ENCODE data around the gene MMP11.

MMP11 gene

DNA sequence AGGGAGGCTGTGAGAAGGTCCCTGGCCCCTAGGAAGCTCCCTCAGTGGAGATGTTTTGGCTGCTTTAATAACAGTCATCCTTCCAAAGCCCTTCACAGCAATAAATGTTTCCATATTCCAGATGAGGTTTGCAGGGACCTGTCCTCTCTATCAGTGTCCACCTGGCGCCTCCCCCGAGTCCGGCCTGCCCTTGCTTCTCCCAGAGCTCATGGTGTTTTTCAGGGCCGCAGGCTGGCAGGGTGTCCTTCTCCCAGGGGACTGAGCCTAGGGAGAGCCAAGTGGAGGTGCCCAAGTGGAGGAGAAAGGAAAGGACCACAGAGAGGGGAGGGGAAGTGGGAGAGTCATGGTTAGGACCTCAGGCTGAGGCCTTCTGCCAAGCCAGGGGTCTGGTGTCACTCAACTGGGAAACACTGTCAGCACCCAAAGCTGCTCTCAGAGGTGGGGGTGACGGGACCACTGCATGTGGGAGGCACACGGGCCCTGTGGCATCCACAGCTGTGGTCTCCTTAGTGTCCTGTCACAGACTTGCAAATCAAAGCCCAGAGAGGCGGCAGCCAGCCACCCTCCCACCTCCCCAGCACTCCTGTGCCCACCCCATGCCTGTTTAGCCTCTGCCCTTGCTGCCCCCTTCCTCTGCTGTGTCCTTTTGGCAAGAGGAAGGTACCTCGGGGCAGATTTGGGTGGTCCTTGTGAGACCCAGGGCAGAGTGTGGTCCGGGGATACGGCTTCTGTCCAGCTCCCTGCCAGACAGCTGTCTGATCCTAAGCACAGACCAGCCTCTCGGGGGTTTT lies 59.8 kb downstream of the MMP11 start:
- DNase-seq = no peak

DNA sequence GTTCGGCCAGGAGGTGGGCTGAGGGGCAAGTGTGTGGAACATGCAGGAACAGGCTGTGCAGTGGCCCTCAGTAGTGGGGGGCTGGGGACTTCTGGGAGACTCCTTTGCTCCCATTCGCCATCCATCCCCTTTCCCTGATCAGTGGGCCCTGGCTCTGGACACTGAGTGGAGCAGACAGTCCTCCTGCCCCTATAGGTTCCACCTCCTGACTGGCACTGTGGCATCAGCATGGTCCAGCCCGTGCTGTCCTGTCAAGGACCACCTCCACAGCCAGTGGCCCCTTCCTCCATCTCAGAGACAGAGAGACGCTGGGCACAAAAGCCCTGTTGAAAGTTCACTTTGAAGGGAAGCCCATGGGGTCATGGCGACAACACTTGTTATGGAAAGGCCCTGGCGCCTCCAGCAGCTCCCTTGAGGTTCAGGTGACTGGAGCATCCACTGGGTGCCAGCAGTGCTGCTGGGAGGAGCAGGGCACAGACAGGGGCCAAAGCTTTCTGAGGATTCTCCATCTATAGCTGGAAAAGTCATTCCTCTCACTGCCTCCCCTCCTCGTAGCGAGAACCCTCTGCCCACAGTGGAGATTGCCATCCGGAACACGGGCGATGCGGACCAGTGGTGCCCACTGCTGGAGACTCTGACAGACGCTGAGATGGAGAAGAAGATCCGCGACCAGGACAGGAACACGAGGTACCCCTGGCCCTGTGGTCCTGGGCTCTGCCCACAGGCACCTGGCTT lies 60.5 kb downstream of the MMP11 start:
- DNase-seq = no peak

Measured in DMS53 (cell line).